Lower leg skin (tissue), 4 donors: ENCODE data around the gene HOXA1. TPM values are rescaled to one million over a fixed set of nuclear protein-coding genes. Genes with fewer than 3 reads are reported as not detected.
A peak's percentile ranks its signal among the peaks of the same experiment; 100 is the strongest.

Source experiments
- DNase-seq, 2 donors: peaks; one replicate each; pipeline ENCODE4 v3.0.0-alpha.2; 2019; ENCODE audit warnings: low spot score in 2 of 2
- H3K4me3 ChIP-seq: fragments of 200-600 bp; sonication (generic); 2 replicates; pipeline ENCODE4 v1.5.1; 2017; ENCODE audit warnings: mild to moderate bottlenecking, low read depth; ENCODE audit not compliant: poor library complexity, severe bottlenecking
- CTCF ChIP-seq, 3 donors: fragments of 450-650 bp; IDR thresholded peaks; one replicate each; pipeline ENCODE4 v1.5.1; 2016; ENCODE audit warnings: antibody characterized with exemption in 3 of 3, mild to moderate bottlenecking in 3 of 3, moderate library complexity in 2 of 3
- POLR2A ChIP-seq, 2 donors: fragments of 450-650 bp; IDR thresholded peaks; one replicate each; pipeline ENCODE4 v1.6.1; 2016 to 2017; ENCODE audit warnings: antibody characterized with exemption in 2 of 2, mild to moderate bottlenecking in 1 of 2, moderate library complexity in 1 of 2
- WGBS, 2 donors: methylation state at CpG; one replicate each; pipeline ENCODE4 v1.1.5; 2018; 5-methylcytosine and 5-hydroxymethylcytosine counted together
- intact Hi-C: fragments of 100-400 bp; cut with DNase I; formaldehyde crosslinking; loops from one replicate; pipeline ENCODE4 v1.15.0; 2023; ENCODE audit warnings: low total_unique reads
- total RNA-seq, 4 donors: library from RNA; depleted of rRNA; stranded (reverse); fragments of >200 nt; gene quantifications; one replicate each; pipeline ENCODE4 v1.1.0, GENCODE V29; 2016

The HOXA1 gene
- total RNA-seq, 4 donors from 2014 or later, result 0.63 to 3.2 (median 1.9) TPM

- DNase-seq, result peak in 1 of 2 donors; percentile 68
- intact Hi-C loops, result no loop called here
- WGBS, 2 donors, result 18 to 24% methylated on average over 2 of the region's 2 CpGs
- no peak overlapping the region for H3K4me3 ChIP-seq
- TF ChIP-seq POLR2A (IDR thresholded peaks at IDR 0.05) (no peak), CTCF (IDR thresholded peaks at IDR 0.05) (no peak)
Observed at GRCh38 chr7:27134392-27134791, 38.6 kb upstream of the HOXA1 start.

- intact Hi-C loops, result no loop called here
- no peak overlapping the region for H3K4me3 ChIP-seq
- peak in 1 of 2 donors; percentile 70 for DNase-seq
- WGBS, 2 donors, result 75 to 81% methylated on average over 18 of the region's 18 CpGs
- TF ChIP-seq POLR2A (IDR thresholded peaks at IDR 0.05) (no peak), CTCF (IDR thresholded peaks at IDR 0.05) (no peak)
Observed at GRCh38 chr7:27133409-27134231, 37.8 kb upstream of the HOXA1 start.

GRCh38 chr7:27132978-27133377 lies 37.2 kb upstream of the HOXA1 start:
- intact Hi-C loops, result no loop called here
- TF ChIP-seq CTCF (IDR thresholded peaks at IDR 0.05) (no peak), POLR2A (IDR thresholded peaks at IDR 0.05) (no peak)
- no peak overlapping the region for H3K4me3 ChIP-seq
- DNase-seq, result no peak
- WGBS, 2 donors, result 72 to 74% methylated on average over 6 of the region's 6 CpGs

- 73 to 78% methylated on average over 2 of the region's 2 CpGs for WGBS, 2 donors
- TF ChIP-seq CTCF (IDR thresholded peaks at IDR 0.05), result no peak
- TF ChIP-seq POLR2A (IDR thresholded peaks at IDR 0.05), result no peak
- intact Hi-C loops, result no loop called here
- no peak for DNase-seq
- H3K4me3 ChIP-seq, result no peak overlapping the region
Observed at GRCh38 chr7:27132214-27132613, 36.4 kb upstream of the HOXA1 start.

GRCh38 chr7:27131390-27131819 lies 35.6 kb upstream of the HOXA1 start:
- TF ChIP-seq CTCF (IDR thresholded peaks at IDR 0.05) (no peak), POLR2A (IDR thresholded peaks at IDR 0.05) (no peak)
- no peak for DNase-seq
- H3K4me3 ChIP-seq, result peak overlapping the region; percentile 53
- intact Hi-C loops, result no loop called here
- WGBS, 2 donors, result 35 to 41% methylated on average over 12 of the region's 12 CpGs
